NCI-H2107 treated with DMSO at 0.1 percent for 48 hours (cell line): Measurements from ENCODE around the gene KIF5C.

Experiments used
- DNase-seq: peaks from one replicate; lab custom pipeline; 2025; ENCODE audit not compliant: unreplicated experiment; lab: John Stamatoyannopoulos, UW

KIF5C gene

GRCh38 chr2:149009576-149010461, 134.8 kb downstream of the KIF5C start:
- no peak for DNase-seq

GRCh38 chr2:149012545-149012944, 137.5 kb downstream of the KIF5C start:
- no peak for DNase-seq

DNA sequence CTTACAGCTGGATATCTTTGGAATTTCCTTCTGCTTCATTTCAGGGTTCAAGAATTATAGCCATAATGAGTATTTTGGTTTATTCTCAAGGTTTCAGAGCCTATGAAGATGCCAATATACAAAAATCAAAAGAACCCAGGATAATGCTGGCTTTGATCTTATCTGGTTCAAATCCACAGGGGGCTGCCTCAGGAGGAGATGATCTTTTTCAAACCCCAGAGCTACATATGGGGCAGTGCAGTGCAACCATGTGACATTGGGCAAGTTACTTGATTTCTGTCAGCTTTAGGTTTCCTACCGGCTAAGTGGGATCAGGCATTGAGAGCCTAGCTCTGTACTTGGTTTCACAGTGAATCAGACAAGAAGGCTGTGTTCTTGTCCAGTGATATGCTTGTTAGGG, 140.5 kb downstream of the KIF5C start:
- DNase-seq, result no peak

- no peak for DNase-seq
These were observed 141.0 kb downstream of the KIF5C start for GRCh38 chr2:149015926-149016563.

- DNase-seq, result peak; percentile 24
These were observed 142.3 kb downstream of the KIF5C start for GRCh38 chr2:149017116-149017985.

DNA sequence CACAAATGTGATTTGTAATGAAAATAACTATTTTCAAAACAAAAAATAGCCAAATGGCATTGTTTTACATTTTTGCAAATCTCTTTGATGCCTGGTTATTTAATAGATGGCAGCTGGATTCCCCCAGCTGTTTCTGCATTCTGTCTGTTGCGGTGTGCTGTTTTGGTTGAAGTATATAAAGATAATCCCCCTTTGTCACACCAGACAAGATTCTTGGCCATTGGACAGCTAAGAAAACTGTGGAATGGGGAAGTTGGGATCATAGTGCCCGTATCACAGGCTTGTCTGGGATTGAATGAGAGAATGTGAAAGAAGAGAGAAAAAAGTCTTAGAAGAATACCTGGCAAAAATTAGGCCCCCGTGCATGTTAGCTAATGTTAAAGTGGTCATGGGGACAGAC, 144.0 kb downstream of the KIF5C start:
- no peak for DNase-seq

DNA sequence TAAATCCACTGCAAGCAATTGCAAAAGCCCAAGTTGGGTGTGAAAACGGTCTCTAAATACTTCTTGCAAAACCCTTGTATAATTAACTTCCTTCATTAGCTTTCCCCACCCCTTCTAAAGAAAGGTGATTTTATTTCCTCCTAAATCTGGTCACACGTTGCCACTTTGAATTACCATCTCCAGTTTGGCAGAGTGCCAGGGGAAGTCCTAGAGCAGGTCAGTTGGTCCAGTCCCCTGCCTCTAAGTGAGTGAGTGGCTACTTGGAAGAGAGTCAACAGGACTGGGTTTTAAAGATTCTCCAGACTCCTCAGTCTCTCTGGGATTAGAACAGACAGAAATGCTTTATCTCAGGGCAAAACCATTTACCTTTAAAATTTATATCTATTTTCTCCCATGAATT, 144.7 kb downstream of the KIF5C start:
- no peak for DNase-seq

GRCh38 chr2:149020432-149020851, 145.4 kb downstream of the KIF5C start:
- no peak for DNase-seq

DNA sequence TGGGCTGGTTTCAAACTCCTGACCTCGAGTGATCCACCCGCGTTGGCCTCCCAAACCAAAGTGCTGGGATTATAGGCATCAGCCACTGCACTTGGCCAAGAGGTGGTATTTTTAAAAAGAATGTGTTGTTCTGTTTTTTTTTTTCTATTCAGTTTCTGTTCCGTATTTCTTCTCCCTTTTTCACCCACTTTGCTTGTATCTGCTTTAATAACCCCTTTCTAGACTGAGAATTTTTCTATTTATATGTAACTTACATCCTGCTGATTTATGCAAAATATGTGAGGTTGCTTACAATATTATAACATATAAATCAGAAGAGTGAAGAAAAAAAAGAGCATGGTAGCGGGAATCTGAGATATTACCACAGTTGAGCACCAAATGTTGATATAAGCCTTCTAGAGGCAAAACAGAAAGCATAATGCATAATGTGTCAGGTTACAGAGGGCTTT, 146.3 kb downstream of the KIF5C start:
- no peak for DNase-seq

- no peak for DNase-seq
These were observed 146.7 kb downstream of the KIF5C start for GRCh38 chr2:149021761-149022160.

DNA sequence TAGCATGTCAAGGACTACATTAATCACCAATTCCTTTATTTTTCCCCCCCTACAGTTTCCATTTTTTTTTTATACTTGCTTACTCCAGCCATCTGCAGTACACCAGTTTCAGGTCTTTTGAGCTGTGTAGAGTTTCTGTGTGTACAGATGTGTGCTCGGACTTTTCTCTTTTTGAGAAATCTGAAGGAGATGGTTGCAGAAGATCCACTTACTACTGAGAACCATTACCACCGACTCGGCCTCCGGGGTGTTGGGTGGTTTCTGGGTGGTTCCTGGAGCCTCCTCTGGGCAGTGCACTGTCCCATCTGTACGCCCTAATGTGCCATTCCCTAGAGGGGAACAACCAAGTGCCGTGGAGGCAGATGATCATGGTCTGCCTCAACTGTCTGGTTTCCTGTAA, 148.1 kb downstream of the KIF5C start:
- DNase-seq, result no peak

DNA sequence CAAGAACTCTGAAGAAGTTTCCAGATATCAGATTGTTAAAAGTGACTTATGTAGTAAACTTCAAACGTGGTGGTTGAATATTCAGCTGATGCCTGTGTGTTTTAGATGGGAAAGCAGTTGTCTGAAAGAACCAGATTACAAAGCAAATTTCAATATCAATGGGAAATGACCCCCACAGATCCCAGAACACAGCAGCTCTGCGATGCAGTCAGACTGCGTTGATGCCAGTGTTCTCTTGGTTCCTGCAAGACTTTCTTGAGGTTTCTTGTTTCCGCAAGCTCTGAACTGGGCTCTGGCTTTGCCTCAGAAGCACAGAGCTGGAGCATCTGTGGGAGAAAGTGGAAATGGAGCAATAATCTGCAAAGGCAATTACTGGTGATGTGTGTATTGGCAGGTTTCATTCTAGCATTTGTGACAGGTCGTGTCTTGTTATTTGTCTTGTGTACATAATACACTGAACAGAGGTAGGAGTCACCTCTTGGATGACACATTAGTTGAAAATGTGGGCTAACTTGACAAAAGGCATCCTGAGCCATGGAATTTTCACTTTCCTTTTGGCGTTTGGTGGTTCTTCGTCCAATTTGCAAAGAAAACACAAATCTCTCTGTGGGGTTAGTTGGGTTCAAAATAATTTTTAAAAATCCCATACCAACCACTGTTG, 152.7 kb downstream of the KIF5C start:
- DNase-seq, result no peak

GRCh38 chr2:149028377-149028776, 153.3 kb downstream of the KIF5C start:
- no peak for DNase-seq

DNA sequence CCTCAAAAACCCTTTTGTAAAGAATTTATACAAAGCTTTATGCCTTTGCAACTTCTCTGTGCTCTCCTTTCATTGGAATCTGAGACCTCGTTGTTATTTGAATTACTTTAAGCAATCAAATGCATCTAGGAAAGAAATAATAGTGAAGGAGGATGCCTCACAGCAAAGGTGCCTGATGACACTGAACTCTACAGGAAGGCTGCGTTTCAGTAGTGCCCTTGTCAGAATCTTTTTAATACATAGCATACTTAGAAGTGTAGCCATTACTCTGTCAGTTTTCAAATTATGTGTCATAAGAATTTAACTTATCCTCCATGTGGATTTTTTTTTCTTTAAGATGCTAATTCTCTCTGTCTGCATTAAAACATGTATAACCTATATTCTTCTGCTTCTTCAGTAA, 153.9 kb downstream of the KIF5C start:
- no peak for DNase-seq

GRCh38 chr2:149029307-149029965, 154.4 kb downstream of the KIF5C start:
- DNase-seq, result no peak

- no peak for DNase-seq
These were observed 156.4 kb downstream of the KIF5C start for GRCh38 chr2:149031396-149031795.

- peak; percentile 75 for DNase-seq
These were observed 158.7 kb downstream of the KIF5C start for GRCh38 chr2:149033716-149034115.

GRCh38 chr2:149034406-149034805, 159.4 kb downstream of the KIF5C start:
- no peak for DNase-seq

- DNase-seq, result no peak
These were observed 161.7 kb downstream of the KIF5C start for GRCh38 chr2:149036507-149037293.

DNA sequence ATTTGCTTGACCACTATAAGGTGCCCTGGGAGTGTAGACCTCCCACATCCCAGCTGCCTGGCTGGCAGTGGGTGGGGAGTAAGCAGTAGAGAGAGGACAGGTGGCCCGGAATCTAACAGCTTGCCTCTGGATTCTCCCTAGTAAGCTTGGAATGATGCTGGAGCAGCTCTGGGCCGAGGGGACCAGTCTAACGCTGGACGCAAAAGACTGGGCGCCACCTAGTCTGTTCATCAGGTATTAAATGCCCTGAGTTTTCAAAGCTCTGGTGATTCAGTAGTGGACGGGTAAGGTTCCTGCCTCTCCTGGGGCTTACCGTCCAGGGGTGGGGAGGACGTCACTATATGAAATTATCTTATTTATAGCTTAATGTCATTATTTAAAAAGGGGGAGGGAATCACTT, 162.8 kb downstream of the KIF5C start:
- DNase-seq, result no peak
